Gastroesophageal sphincter (tissue), 4 donors: Measurements from ENCODE around the gene BORCS5. TPM values are rescaled to one million over a fixed set of nuclear protein-coding genes. Genes with fewer than 3 reads are reported as not detected.

Experiments used
- ATAC-seq: fragments of 150-250 bp; one replicate; pipeline ENCODE4 v1.9.1; 2016; ENCODE audit warnings: mild to moderate bottlenecking, moderate library complexity
- H3K27ac ChIP-seq, 4 donors: fragments of 200-600 bp; sonication (generic) in 3 of 4; 1 replicate in 3 of 4; 2 replicates in 1 of 4; pipeline ENCODE4 v1.5.1; 2016 to 2019
- H3K27me3 ChIP-seq: fragments of 200-600 bp; sonication (generic); one replicate; pipeline ENCODE4 v1.5.1; 2019
- H3K36me3 ChIP-seq, 2 donors: fragments of 200-600 bp; sonication (generic); one replicate each; pipeline ENCODE4 v1.5.1; 2019; ENCODE audit warnings: control low read depth in 1 of 2
- H3K4me1 ChIP-seq, 3 donors: fragments of 200-600 bp; sonication (generic); 1 replicate in 2 of 3; 2 replicates in 1 of 3; pipeline ENCODE4 v1.5.1; 2016 to 2019; ENCODE audit warnings: control low read depth in 2 of 3
- H3K4me3 ChIP-seq, 2 donors: fragments of 200-600 bp; sonication (generic); one replicate each; pipeline ENCODE4 v1.5.1; 2019; ENCODE audit warnings: mild to moderate bottlenecking in 1 of 2, moderate library complexity in 1 of 2
- H3K9me3 ChIP-seq, 3 donors: fragments of 200-600 bp; sonication (generic); one replicate each; pipeline ENCODE4 v1.5.1; 2017 to 2019; ENCODE audit warnings: control low read depth in 2 of 3
- CTCF ChIP-seq, 4 experiments: fragments of 200-600 bp in 2 of 4; fragments of 450-650 bp in 2 of 4; sonication (generic) in 1 of 4; IDR thresholded peaks; one replicate each; pipeline ENCODE4 v1.5.1; 2017 to 2019; ENCODE audit warnings: antibody characterized with exemption in 4 of 4, mild to moderate bottlenecking in 2 of 4, moderate library complexity in 2 of 4
- EP300 ChIP-seq: sonication (generic); formaldehyde crosslinking; IDR thresholded peaks from one replicate; pipeline ENCODE4 v1.6.1; 2017; ENCODE audit warnings: antibody characterized with exemption, mild to moderate bottlenecking
- POLR2A ChIP-seq, 2 donors: fragments of 450-650 bp; IDR thresholded peaks; one replicate each; pipeline ENCODE4 v1.6.1; 2017; ENCODE audit warnings: antibody characterized with exemption in 2 of 2, mild to moderate bottlenecking in 2 of 2, moderate library complexity in 1 of 2
- POLR2AphosphoS5 ChIP-seq: sonication (generic); formaldehyde crosslinking; IDR thresholded peaks from one replicate; pipeline ENCODE4 v1.6.1; 2017; ENCODE audit warnings: antibody characterized with exemption
- WGBS, 2 donors: methylation state at CpG; one replicate each; pipeline ENCODE4 v1.1.5; 2018; ENCODE audit warnings: low coverage in 1 of 2; 5-methylcytosine and 5-hydroxymethylcytosine counted together
- total RNA-seq, 4 donors: library from RNA; depleted of rRNA; stranded (reverse); fragments of >200 nt; gene quantifications; one replicate each; pipeline ENCODE4 v1.1.0, GENCODE V29; 2016

Gene BORCS5
- total RNA-seq, 4 donors from 2014 or later: 10.5 to 29.1 (median 19.0) TPM

- peak overlapping the region in 1 of 4 donors; percentile 0 for H3K27ac ChIP-seq
- no peaks in the 10 kb centered on the region for H3K27me3 ChIP-seq
- H3K4me3 ChIP-seq: no peak overlapping the region
- TF ChIP-seq CTCF (IDR thresholded peaks at IDR 0.05) (no peak), POLR2A (IDR thresholded peaks at IDR 0.05) (no peak), POLR2AphosphoS5 (no peak), EP300 (no peak)
- peaks cover 0 to 20% of the 10 kb centered on the region in 2 donors for H3K36me3 ChIP-seq
- H3K4me1 ChIP-seq: peaks cover 0 to 34% (median 0%) of the 10 kb centered on the region in 3 donors
- 94 to 98% methylated on average over 3 to 4 of the region's 4 CpGs for WGBS, 2 donors
- no peak for ATAC-seq
- H3K9me3 ChIP-seq: no peaks in the 10 kb centered on the region
Measured at GRCh38 chr12:12364787-12365445, 8.0 kb downstream of the BORCS5 start.

DNA sequence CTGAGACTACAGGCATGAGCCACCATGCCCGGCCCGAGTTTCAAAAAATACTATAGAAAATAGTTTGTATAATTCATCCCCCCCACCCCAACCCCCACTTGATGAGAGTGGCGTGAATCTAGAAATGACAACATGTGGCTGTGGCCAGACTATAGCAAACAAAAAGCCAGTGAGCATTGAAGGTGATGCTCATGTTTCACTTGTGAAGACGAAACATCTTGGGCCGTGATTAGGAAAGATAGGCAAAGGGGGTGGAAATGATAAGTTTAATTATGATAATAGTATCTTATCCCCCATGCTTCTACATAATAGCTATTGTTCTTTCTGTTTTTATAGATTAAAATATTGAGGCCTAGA, 8.5 kb downstream of the BORCS5 start:
- no peak for ATAC-seq
- Histone ChIP-seq H3K9me3 (no peaks in the 10 kb centered on the region), H3K27ac (peak overlapping the region in 1 of 4 donors; percentile 0), H3K36me3 (peaks cover 0 to 20% of the 10 kb centered on the region in 2 donors), H3K4me1 (peaks cover 0 to 29% (median 0%) of the 10 kb centered on the region in 3 donors), H3K4me3 (no peak overlapping the region), H3K27me3 (no peaks in the 10 kb centered on the region)
- 92% methylated on average over 3 of the region's 5 CpGs; no CpG with 5 or more reads in 1 of the 2 donors for WGBS, 2 donors
- TF ChIP-seq EP300 (no peak), POLR2A (IDR thresholded peaks at IDR 0.05) (no peak), POLR2AphosphoS5 (no peak), CTCF (IDR thresholded peaks at IDR 0.05) (no peak)

DNA sequence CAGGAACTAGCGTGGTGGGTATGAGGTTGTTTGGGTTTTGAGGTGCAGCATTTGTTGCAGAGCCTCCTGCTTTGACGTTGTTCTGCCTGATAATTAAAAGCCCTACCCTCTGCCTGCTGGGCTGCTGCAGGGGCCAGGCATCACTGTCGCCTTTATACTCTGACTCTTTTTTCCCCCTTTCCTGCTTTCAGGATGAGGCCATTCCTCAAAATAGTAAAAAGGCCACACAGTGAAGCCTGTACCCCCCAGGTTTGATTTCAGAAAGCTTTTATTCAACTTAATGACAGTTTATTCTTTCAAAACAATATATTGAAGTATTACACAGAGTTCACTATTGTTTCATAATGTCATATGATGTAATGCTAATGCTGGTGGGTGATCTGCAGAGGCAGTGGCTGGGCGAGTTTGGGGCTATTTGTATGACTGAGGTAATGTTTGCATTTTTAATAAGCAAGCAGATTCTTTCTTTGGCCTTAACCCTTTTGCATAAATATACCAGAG, 9.1 kb downstream of the BORCS5 start:
- ATAC-seq: peak; percentile 57
- Histone ChIP-seq H3K9me3 (no peaks in the 10 kb centered on the region), H3K4me3 (no peak overlapping the region), H3K27ac (peak overlapping the region in 3 of 4 donors; percentile 0 to 22 (median 5)), H3K27me3 (no peaks in the 10 kb centered on the region), H3K36me3 (peaks cover 0 to 20% of the 10 kb centered on the region in 2 donors), H3K4me1 (peaks cover 0 to 27% (median 0%) of the 10 kb centered on the region in 3 donors)
- WGBS, 2 donors: 43% methylated on average over 4 of the region's 4 CpGs
- TF ChIP-seq EP300: no peak
- TF ChIP-seq POLR2AphosphoS5: no peak
- no peak for TF ChIP-seq POLR2A (IDR thresholded peaks at IDR 0.05)
- no peak for TF ChIP-seq CTCF (IDR thresholded peaks at IDR 0.05)

DNA sequence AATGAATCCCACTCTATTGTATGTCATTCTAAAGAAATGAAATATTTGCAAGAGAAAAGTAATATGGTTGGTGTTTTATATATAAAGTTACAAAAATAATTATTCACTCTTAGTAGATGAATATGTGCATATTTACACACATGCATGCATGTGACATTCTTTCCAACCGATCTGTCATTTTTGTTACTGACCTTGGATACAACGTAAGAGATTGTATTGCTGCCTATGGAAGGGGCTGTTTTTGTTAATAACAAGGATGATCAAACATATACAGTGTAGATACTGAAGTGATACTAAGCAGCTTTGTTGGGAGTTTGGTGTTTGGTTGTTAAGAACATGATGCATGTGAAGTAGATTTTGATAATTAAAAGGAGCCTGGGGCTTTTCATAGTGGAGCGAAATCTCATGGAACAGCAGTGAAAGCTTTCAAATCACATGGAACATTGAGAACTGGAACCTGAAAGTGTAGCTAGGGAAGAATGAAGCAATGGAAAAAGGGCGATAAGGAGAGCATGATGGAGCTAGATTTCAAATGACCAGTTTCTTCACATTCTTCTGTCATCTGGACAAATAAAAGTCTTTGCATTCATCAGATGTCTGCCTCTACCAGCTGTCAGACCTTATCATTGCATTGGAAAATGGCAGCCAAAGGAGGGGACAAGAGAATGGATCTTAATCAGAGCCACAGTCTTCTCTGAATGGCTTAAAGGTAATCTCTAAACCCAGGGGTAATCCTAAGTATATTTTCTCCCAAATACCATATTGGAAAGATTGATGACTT, 10.0 kb downstream of the BORCS5 start:
- H3K4me3 ChIP-seq: no peak overlapping the region
- WGBS, 2 donors: 80 to 96% methylated on average over 4 of the region's 4 CpGs
- H3K9me3 ChIP-seq: no peaks in the 10 kb centered on the region
- peaks cover 0 to 21% of the 10 kb centered on the region in 2 donors for H3K36me3 ChIP-seq
- H3K27me3 ChIP-seq: no peaks in the 10 kb centered on the region
- no peak for ATAC-seq
- H3K4me1 ChIP-seq: peaks cover 0 to 23% (median 0%) of the 10 kb centered on the region in 3 donors
- TF ChIP-seq CTCF (IDR thresholded peaks at IDR 0.05): no peak
- no peak for TF ChIP-seq POLR2A (IDR thresholded peaks at IDR 0.05)
- no peak for TF ChIP-seq EP300
- TF ChIP-seq POLR2AphosphoS5: no peak
- H3K27ac ChIP-seq: no peak overlapping the region
